Transverse colon (tissue), 4 donors: ENCODE measurements around the gene MRPL19. TPM values are rescaled to one million over a fixed set of nuclear protein-coding genes. Genes with fewer than 3 reads are reported as not detected.
"Not testable (repeated sequence)": the region's sequence is repeated elsewhere in the genome, so short reads cannot be mapped to it uniquely, and the experiment has no call there.

Experiments
- DNase-seq: peaks from one replicate; pipeline ENCODE4 v3.0.0-alpha.2; 2019
- H3K27ac ChIP-seq, 4 donors: fragments of 200-600 bp; sonication (generic); 2 replicates each; pipeline ENCODE4 v1.5.1; 2016 to 2018; ENCODE audit warnings: inconsistent platforms in 4 of 4
- H3K27me3 ChIP-seq: fragments of 200-600 bp; sonication (generic); 2 replicates; pipeline ENCODE4 v1.5.1; 2017; ENCODE audit warnings: inconsistent platforms
- H3K36me3 ChIP-seq, 4 donors: fragments of 200-600 bp; sonication (generic); 2 replicates each; pipeline ENCODE4 v1.5.1; 2017 to 2019; ENCODE audit warnings: inconsistent platforms in 4 of 4
- H3K4me1 ChIP-seq, 4 donors: fragments of 200-600 bp; sonication (generic); 2 replicates each; pipeline ENCODE4 v1.5.1; 2017 to 2020; ENCODE audit warnings: inconsistent platforms in 4 of 4
- H3K4me3 ChIP-seq, 4 donors: fragments of 200-600 bp; sonication (generic); 1 replicate in 1 of 4; 2 replicates in 3 of 4; pipeline versions ENCODE4 v1.5.1 to v1.6.1; 2017 to 2019; ENCODE audit warnings: inconsistent platforms in 4 of 4
- H3K9me3 ChIP-seq, 2 donors: fragments of 200-600 bp; sonication (generic); 2 replicates each; pipeline ENCODE4 v1.5.1; 2017 to 2019; ENCODE audit warnings: inconsistent platforms in 2 of 2
- CTCF ChIP-seq, 5 experiments: fragments of 200-600 bp in 3 of 5; fragments of 450-650 bp in 2 of 5; sonication (generic) in 3 of 5; IDR thresholded peaks; 1 replicate in 2 of 5; 2 replicates in 3 of 5; pipeline ENCODE4 v1.5.1; 2016 to 2017; ENCODE audit warnings: antibody characterized with exemption in 5 of 5, inconsistent platforms in 3 of 5, mild to moderate bottlenecking in 2 of 5, moderate library complexity in 1 of 5
- EP300 ChIP-seq: sonication (generic); formaldehyde crosslinking; IDR thresholded peaks from one replicate; pipeline ENCODE4 v1.6.1; 2017; ENCODE audit warnings: antibody characterized with exemption, low read depth
- POLR2A ChIP-seq: fragments of 450-650 bp; IDR thresholded peaks from one replicate; pipeline ENCODE4 v1.6.1; 2016; ENCODE audit warnings: antibody characterized with exemption, mild to moderate bottlenecking, moderate library complexity
- POLR2AphosphoS5 ChIP-seq, 3 donors: sonication (generic); formaldehyde crosslinking; IDR thresholded peaks; one replicate each; pipeline ENCODE4 v1.6.1; 2016; ENCODE audit warnings: antibody characterized with exemption in 3 of 3
- WGBS, 2 donors: methylation state at CpG; one replicate each; pipeline ENCODE4 v1.1.5; 2018; ENCODE audit warnings: low coverage in 1 of 2; 5-methylcytosine and 5-hydroxymethylcytosine counted together
- in situ Hi-C, 4 donors: fragments of 200-750 bp; cut with MboI; loops; one replicate each; pipeline versions ENCODE4 v1.15.0 to v1.15.1; 2017; ENCODE audit warnings: low sequenced_read_pairs in 3 of 4, low pct_ligation_motif_present in 1 of 4, low pct_unique_long_range_greater_than_20kb in 1 of 4
- intact Hi-C: fragments of 100-400 bp; cut with DNase I; formaldehyde crosslinking; loops from one replicate; pipeline ENCODE4 v1.15.1; 2023; ENCODE audit warnings: low total_unique reads
- total RNA-seq, 4 donors: library from RNA; depleted of rRNA; stranded (reverse); fragments of >200 nt; gene quantifications; one replicate each; pipeline ENCODE4 v1.1.0, GENCODE V29; 2016

The MRPL19 gene
- total RNA-seq, 4 donors from 2014 or later: 4.4 to 131 (median 27.4) TPM

GRCh38 chr2:75675908-75676307 lies 29.3 kb downstream of the MRPL19 start:
- no peak overlapping the region for H3K27ac ChIP-seq
- H3K4me3 ChIP-seq: no peak overlapping the region
- WGBS, 2 donors: 94 to 99% methylated on average over 3 of the region's 3 CpGs
- intact Hi-C loops (no loop called here), in situ Hi-C loops (no loop called here)
- H3K36me3 ChIP-seq: peaks cover 0 to 8% (median 3%) of the 10 kb centered on the region in 4 donors
- H3K9me3 ChIP-seq: no peaks in the 10 kb centered on the region
- no peak for TF ChIP-seq EP300
- TF ChIP-seq CTCF (IDR thresholded peaks at IDR 0.05): no peak
- no peak for TF ChIP-seq POLR2A
- TF ChIP-seq POLR2AphosphoS5 (IDR thresholded peaks at IDR 0.05): no peak
- H3K27me3 ChIP-seq: no peaks in the 10 kb centered on the region
- DNase-seq: no peak
- H3K4me1 ChIP-seq: no peaks in the 10 kb centered on the region

GRCh38 chr2:75676464-75676863 lies 29.9 kb downstream of the MRPL19 start:
- Histone ChIP-seq H3K9me3 (no peaks in the 10 kb centered on the region), H3K27ac (no peak overlapping the region), H3K36me3 (peaks cover 0 to 4% (median 1%) of the 10 kb centered on the region in 4 donors), H3K27me3 (no peaks in the 10 kb centered on the region), H3K4me1 (no peaks in the 10 kb centered on the region), H3K4me3 (no peak overlapping the region)
- no peak for DNase-seq
- in situ Hi-C loops (no loop called here), intact Hi-C loops (no loop called here)
- TF ChIP-seq POLR2A (no peak), CTCF (IDR thresholded peaks at IDR 0.05) (no peak), POLR2AphosphoS5 (IDR thresholded peaks at IDR 0.05) (no peak), EP300 (no peak)
- 88 to 97% methylated on average over 3 of the region's 3 CpGs for WGBS, 2 donors

- Histone ChIP-seq H3K4me1 (no peaks in the 10 kb centered on the region), H3K27ac (no peak overlapping the region), H3K4me3 (no peak overlapping the region), H3K27me3 (no peaks in the 10 kb centered on the region), H3K36me3 (peaks cover 0 to 8% (median 0%) of the 10 kb centered on the region in 4 donors), H3K9me3 (no peaks in the 10 kb centered on the region)
- in situ Hi-C loops (no loop called here), intact Hi-C loops (no loop called here)
- TF ChIP-seq POLR2A (no peak), POLR2AphosphoS5 (IDR thresholded peaks at IDR 0.05) (no peak), EP300 (no peak), CTCF (IDR thresholded peaks at IDR 0.05) (no peak)
- no peak for DNase-seq
- WGBS, 2 donors: 75 to 86% methylated on average over 1 of the region's 1 CpG
These were observed 33.0 kb downstream of the MRPL19 start for GRCh38 chr2:75679556-75679955.

GRCh38 chr2:75680402-75680801 lies 33.8 kb downstream of the MRPL19 start:
- DNase-seq: no peak
- no peak overlapping the region for H3K27ac ChIP-seq
- H3K36me3 ChIP-seq: peaks cover 0 to 8% (median 0%) of the 10 kb centered on the region in 4 donors
- TF ChIP-seq POLR2AphosphoS5 (IDR thresholded peaks at IDR 0.05): no peak
- in situ Hi-C loops (no loop called here), intact Hi-C loops (no loop called here)
- 75 to 76% methylated on average over 1 of the region's 1 CpG for WGBS, 2 donors
- H3K4me1 ChIP-seq: no peaks in the 10 kb centered on the region
- H3K9me3 ChIP-seq: no peaks in the 10 kb centered on the region
- no peak overlapping the region for H3K4me3 ChIP-seq
- no peaks in the 10 kb centered on the region for H3K27me3 ChIP-seq

GRCh38 chr2:75683430-75683829 lies 36.8 kb downstream of the MRPL19 start:
- WGBS, 2 donors: 98% methylated on average over 5 of the region's 5 CpGs; no CpG with 5 or more reads in 1 of the 2 donors

More at GRCh38 chr2:75683430-75683829, 36.8 kb downstream of the MRPL19 start:
- H3K9me3 ChIP-seq, in situ Hi-C loops, H3K4me3 ChIP-seq, H3K27ac ChIP-seq, DNase-seq, H3K4me1 ChIP-seq, H3K27me3 ChIP-seq, intact Hi-C loops: not testable (repeated sequence)
- H3K36me3 ChIP-seq: peaks cover 0 to 13% (median 6%) of the 10 kb centered on the region in 4 donors
